Neural progenitor cell (in vitro differentiated cells): Measurements from ENCODE around the gene KIF18B. TPM values are rescaled to one million over a fixed set of nuclear protein-coding genes. Genes with fewer than 3 reads are reported as not detected.

Experiments
- DNase-seq: peaks from one replicate; pipeline ENCODE4 v3.0.0-alpha.2; 2016; ENCODE audit warnings: low spot score
- H2AFZ ChIP-seq: fragments of 200-600 bp; sonication (generic); replicated peaks from 2 replicates; pipeline ENCODE4 v1.6.1; 2016; ENCODE audit warnings: antibody characterized with exemption
- H3F3A ChIP-seq: fragments of 200-600 bp; sonication (generic); 2 replicates; pipeline ENCODE4 v1.6.1; 2016; ENCODE audit warnings: antibody characterized with exemption, low read depth
- H3K27ac ChIP-seq: fragments of 200-600 bp; sonication (generic); 2 replicates; pipeline ENCODE4 v1.5.1; 2016; ENCODE audit warnings: mild to moderate bottlenecking
- H3K27me3 ChIP-seq: fragments of 200-600 bp; sonication (generic); 2 replicates; pipeline ENCODE4 v1.6.1; 2016; ENCODE audit warnings: mild to moderate bottlenecking, moderate library complexity
- H3K36me3 ChIP-seq: fragments of 200-600 bp; sonication (generic); 2 replicates; pipeline ENCODE4 v1.5.1; 2016
- H3K4me1 ChIP-seq: fragments of 200-600 bp; sonication (generic); 2 replicates; pipeline ENCODE4 v1.6.1; 2016; ENCODE audit warnings: mixed run types
- H3K4me2 ChIP-seq: fragments of 200-600 bp; sonication (generic); 2 replicates; pipeline ENCODE4 v1.6.1; 2016
- H3K4me3 ChIP-seq: fragments of 200-600 bp; sonication (generic); 2 replicates; pipeline ENCODE4 v1.5.1; 2016
- H3K79me2 ChIP-seq: fragments of 200-600 bp; sonication (generic); 2 replicates; pipeline ENCODE4 v1.6.1; 2016; ENCODE audit warnings: low read depth
- H3K9ac ChIP-seq: fragments of 200-600 bp; sonication (generic); 2 replicates; pipeline ENCODE4 v1.6.1; 2016
- H3K9me3 ChIP-seq: fragments of 200-600 bp; sonication (generic); 2 replicates; pipeline ENCODE4 v1.5.1; 2016; ENCODE audit warnings: low read depth
- H4K20me1 ChIP-seq: fragments of 200-600 bp; sonication (generic); 2 replicates; pipeline ENCODE4 v1.6.1; 2016; ENCODE audit warnings: low read depth
- H3K27ac Mint-ChIP-seq: 3 replicates; pipeline ENCODE4 v1.8.0; 2021; ENCODE audit warnings: mixed read lengths
- H3K27me3 Mint-ChIP-seq: 2 replicates; pipeline ENCODE4 v1.8.0; 2022; ENCODE audit warnings: low read depth, mild to moderate bottlenecking, inconsistent platforms, moderate library complexity, mixed read lengths; ENCODE audit not compliant: insufficient read depth
- H3K36me3 Mint-ChIP-seq: 3 replicates; pipeline ENCODE4 v1.8.0; 2021; ENCODE audit warnings: mixed read lengths
- H3K4me1 Mint-ChIP-seq: 3 replicates; pipeline ENCODE4 v1.8.0; 2021; ENCODE audit warnings: mixed read lengths
- H3K4me3 Mint-ChIP-seq: 3 replicates; pipeline ENCODE4 v1.8.0; 2021; ENCODE audit warnings: mild to moderate bottlenecking, moderate library complexity, mixed read lengths
- H3K9me3 Mint-ChIP-seq: 3 replicates; pipeline ENCODE4 v1.8.0; 2020; ENCODE audit warnings: mixed read lengths
- CTCF ChIP-seq: fragments of 200-600 bp; sonication (generic); IDR thresholded peaks from 2 replicates; pipeline ENCODE4 v1.5.1; 2017; ENCODE audit warnings: antibody characterized with exemption, mild to moderate bottlenecking
- EZH2 ChIP-seq: fragments of 200-600 bp; sonication (generic); IDR thresholded peaks from 2 replicates; pipeline ENCODE4 v1.6.1; 2017; ENCODE audit warnings: antibody characterized with exemption, mild to moderate bottlenecking, moderate library complexity
- EZH2phosphoT487 ChIP-seq: fragments of 200-600 bp; sonication (generic); IDR thresholded peaks from 2 replicates; pipeline ENCODE4 v1.6.1; 2017; ENCODE audit warnings: antibody characterized with exemption
- total RNA-seq: library from RNA; depleted of rRNA; stranded (reverse); fragments of >200 nt; gene quantifications from 2 replicates; pipeline ENCODE4 v1.2.3, GENCODE V29; 2015; ENCODE audit warnings: low replicate concordance

The KIF18B gene
- total RNA-seq, 1 donor from 2014 or later = 15.1 TPM

GRCh38 chr17:44881145-44881544 lies 66.4 kb downstream of the KIF18B start:
- Mint-ChIP-seq H3K9me3 (no peaks in the 10 kb centered on the region), H3K4me3 (no peak overlapping the region), H3K27me3 (peaks cover 4% of the 10 kb centered on the region), H3K4me1 (no peaks in the 10 kb centered on the region), H3K27ac (no peak overlapping the region), H3K36me3 (peaks cover 25% of the 10 kb centered on the region)
- TF ChIP-seq EZH2 (no peak), EZH2phosphoT487 (no peak), CTCF (no peak)
- Histone ChIP-seq H3K4me2 (no peak overlapping the region), H3K4me3 (no peak overlapping the region), H3K4me1 (no peaks in the 10 kb centered on the region), H2AFZ (no peak overlapping the region), H3K27ac (no peak overlapping the region), H4K20me1 (no peaks in the 10 kb centered on the region), H3K36me3 (peaks cover 11% of the 10 kb centered on the region), H3F3A (peaks cover 7% of the 10 kb centered on the region), H3K79me2 (no peaks in the 10 kb centered on the region), H3K9me3 (no peaks in the 10 kb centered on the region), H3K27me3 (no peaks in the 10 kb centered on the region), H3K9ac (no peak overlapping the region)
- DNase-seq = no peak

- Histone ChIP-seq H3K4me1 (no peaks in the 10 kb centered on the region), H3K9me3 (no peaks in the 10 kb centered on the region), H3F3A (peaks cover 7% of the 10 kb centered on the region), H3K36me3 (peaks cover 9% of the 10 kb centered on the region), H3K79me2 (no peaks in the 10 kb centered on the region), H3K27me3 (no peaks in the 10 kb centered on the region), H2AFZ (no peak overlapping the region), H3K4me3 (no peak overlapping the region), H3K4me2 (no peak overlapping the region), H3K27ac (no peak overlapping the region), H4K20me1 (no peaks in the 10 kb centered on the region), H3K9ac (no peak overlapping the region)
- Mint-ChIP-seq H3K36me3 (peaks cover 23% of the 10 kb centered on the region), H3K9me3 (no peaks in the 10 kb centered on the region), H3K27ac (no peak overlapping the region), H3K27me3 (peaks cover 4% of the 10 kb centered on the region), H3K4me3 (no peak overlapping the region), H3K4me1 (no peaks in the 10 kb centered on the region)
- no peak for DNase-seq
- TF ChIP-seq EZH2phosphoT487 = no peak
- TF ChIP-seq EZH2 = no peak
- no peak for TF ChIP-seq CTCF
Measured at GRCh38 chr17:44880062-44880461, 67.5 kb downstream of the KIF18B start.

- Histone ChIP-seq H3K4me3 (no peak overlapping the region), H3K9ac (no peak overlapping the region), H3K27ac (no peak overlapping the region), H4K20me1 (no peaks in the 10 kb centered on the region), H3K27me3 (no peaks in the 10 kb centered on the region), H3K79me2 (no peaks in the 10 kb centered on the region), H3K4me2 (no peak overlapping the region), H3K9me3 (no peaks in the 10 kb centered on the region), H3K4me1 (no peaks in the 10 kb centered on the region), H3F3A (peaks cover 7% of the 10 kb centered on the region), H2AFZ (no peak overlapping the region), H3K36me3 (peaks cover 6% of the 10 kb centered on the region)
- Mint-ChIP-seq H3K4me3 (no peak overlapping the region), H3K9me3 (no peaks in the 10 kb centered on the region), H3K4me1 (no peaks in the 10 kb centered on the region), H3K27ac (no peak overlapping the region), H3K27me3 (peaks cover 4% of the 10 kb centered on the region), H3K36me3 (peaks cover 23% of the 10 kb centered on the region)
- TF ChIP-seq CTCF (no peak), EZH2phosphoT487 (no peak), EZH2 (no peak)
- DNase-seq = no peak
Measured at GRCh38 chr17:44879376-44879775, 68.2 kb downstream of the KIF18B start.
